T-helper 2 cell treated with Interferon-gamma antibody and Interleukin-4, amounts not matched to agents 5 μg/mL and 100 μg/mL, for 36 hours (primary cell): Measurements from ENCODE around the gene CMA1.

Experiments
- DNase-seq: peaks from one replicate; pipeline ENCODE4 v3.0.0; 2021; ENCODE audit warnings: low spot score
- H3K27ac Mint-ChIP-seq: one replicate; pipeline ENCODE4 v1.8.0; 2021; ENCODE audit warnings: mild to moderate bottlenecking, mixed read lengths
- H3K27me3 Mint-ChIP-seq: one replicate; pipeline ENCODE4 v1.8.0; 2021; ENCODE audit warnings: low read depth, mixed read lengths
- H3K36me3 Mint-ChIP-seq: one replicate; pipeline ENCODE4 v1.8.0; 2021; ENCODE audit warnings: low read depth, mixed read lengths
- H3K4me1 Mint-ChIP-seq: one replicate; pipeline ENCODE4 v1.8.0; 2021; ENCODE audit warnings: low read depth, mixed read lengths
- H3K4me3 Mint-ChIP-seq: one replicate; pipeline ENCODE4 v1.8.0; 2022; ENCODE audit warnings: mild to moderate bottlenecking, moderate library complexity, mixed read lengths
- H3K9me3 Mint-ChIP-seq: one replicate; pipeline ENCODE4 v1.8.0; 2021; ENCODE audit warnings: mixed read lengths

The CMA1 gene

DNA sequence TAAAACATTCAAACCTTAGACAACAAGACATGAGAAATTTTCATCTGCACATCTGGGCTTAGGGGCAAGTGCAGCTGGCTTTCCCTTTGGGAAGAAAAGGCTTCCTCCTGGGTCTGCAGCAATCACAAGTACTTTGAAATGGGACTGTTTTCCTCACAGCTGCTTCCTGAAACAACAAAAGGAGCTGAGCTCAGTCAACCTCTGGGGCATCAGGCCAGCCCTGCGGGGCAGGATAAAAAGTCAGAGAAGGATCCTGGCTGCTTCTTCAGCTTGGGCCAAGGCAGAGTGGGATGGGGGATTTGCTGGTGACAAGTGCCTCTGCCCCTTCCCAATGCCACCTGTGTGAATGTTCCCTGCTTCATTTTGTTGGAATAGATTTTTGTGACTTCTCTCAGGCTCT lies 49.3 kb downstream of the CMA1 start:
- Mint-ChIP-seq H3K36me3 (peaks cover 7% of the 10 kb centered on the region), H3K27ac (no peak overlapping the region), H3K4me1 (peaks cover 4% of the 10 kb centered on the region), H3K4me3 (no peak overlapping the region), H3K27me3 (no peaks in the 10 kb centered on the region), H3K9me3 (peaks cover 11% of the 10 kb centered on the region)
- DNase-seq, result no peak

DNA sequence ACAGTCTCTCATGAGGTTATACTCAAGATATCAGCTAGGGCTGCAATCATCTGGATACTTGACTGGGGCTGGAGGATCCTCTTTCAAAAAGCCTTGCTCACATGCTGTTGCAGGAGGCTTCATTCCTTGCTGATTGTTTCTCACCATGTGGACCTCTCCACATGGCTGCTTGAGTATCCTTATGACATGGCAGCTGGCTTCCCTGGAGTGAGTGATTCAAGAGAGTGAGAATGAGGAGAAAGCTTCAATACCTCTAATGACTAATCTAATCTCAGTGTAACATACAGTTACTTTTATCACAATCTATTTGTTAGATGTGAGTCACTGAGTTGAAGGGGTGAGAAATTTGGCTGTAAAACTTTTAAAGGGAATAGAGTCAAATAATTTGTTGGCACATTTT lies 51.1 kb downstream of the CMA1 start:
- no peak for DNase-seq
- no peak overlapping the region for H3K4me3 Mint-ChIP-seq
- peaks cover 4% of the 10 kb centered on the region for H3K4me1 Mint-ChIP-seq

More for the DNA sequence above, 51.1 kb downstream of the CMA1 start:
- Mint-ChIP-seq H3K27ac (no peak overlapping the region), H3K9me3 (peaks cover 11% of the 10 kb centered on the region), H3K36me3 (peaks cover 8% of the 10 kb centered on the region), H3K27me3 (no peaks in the 10 kb centered on the region)
